ENCODE results near the gene LIPC.

Gene LIPC

GRCh38 chr15:58608711-58609110, 176.9 kb downstream of the LIPC start:
- DNase-seq (ENCODE audit: low spot score): no peak
- no peak for TF ChIP-seq CTCF (IDR thresholded peaks at IDR 0.05; ENCODE audit: borderline replicate concordance, control extremely low read depth, extremely low read depth, insufficient read depth, missing control alignments)
- in situ Hi-C loops (cut with MboI; ENCODE audit: low sequenced_read_pairs, unreplicated experiment): no loop called here

DNA sequence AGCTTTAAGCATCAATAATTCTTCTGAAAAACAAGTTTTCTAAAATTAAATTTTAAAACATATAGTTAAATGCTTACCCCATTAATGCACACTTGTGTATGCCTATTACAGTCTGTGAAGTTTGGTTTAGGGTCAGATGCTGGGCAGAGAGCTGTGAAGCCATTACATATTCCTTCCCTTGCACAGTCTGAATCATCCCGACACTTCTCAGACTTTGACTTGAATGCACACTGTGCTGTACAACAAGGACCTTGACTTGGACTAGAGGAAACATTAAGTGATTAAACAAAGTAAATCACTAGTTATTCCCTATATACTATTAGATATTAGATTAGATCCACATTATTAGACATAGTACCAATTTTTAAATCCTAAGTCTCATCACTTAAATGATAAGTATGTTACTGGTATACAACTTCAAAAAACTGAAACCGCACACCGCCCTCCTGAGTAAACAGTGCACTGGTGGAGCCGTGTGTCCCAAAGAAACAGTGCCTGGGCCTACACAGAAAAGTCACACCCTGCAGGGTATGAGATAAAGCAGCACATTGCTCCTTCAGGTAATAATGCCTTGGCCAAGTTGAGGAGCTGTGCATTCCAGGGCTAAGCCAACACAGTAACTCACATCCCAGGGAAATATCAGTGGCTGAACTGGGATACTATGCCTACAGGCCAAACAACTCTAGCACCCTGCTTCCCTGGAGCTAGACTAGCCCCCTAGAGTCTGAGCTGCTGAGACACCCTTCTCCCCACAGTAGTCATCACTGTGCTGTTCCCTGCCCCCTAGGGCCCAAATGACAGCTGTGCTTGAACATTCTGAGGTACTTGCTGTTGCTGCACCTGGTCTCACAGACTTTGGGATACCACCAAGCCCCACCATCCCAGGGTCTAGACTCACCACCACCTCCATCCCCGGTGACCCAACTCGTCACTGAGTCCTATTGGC, 180.2 kb downstream of the LIPC start:
- TF ChIP-seq CTCF (IDR thresholded peaks at IDR 0.05; ENCODE audit: borderline replicate concordance, control extremely low read depth, extremely low read depth, insufficient read depth, missing control alignments): no peak
- in situ Hi-C loops (cut with MboI; ENCODE audit: low sequenced_read_pairs, unreplicated experiment): no loop called here
- DNase-seq (ENCODE audit: low spot score): no peak

GRCh38 chr15:58616171-58616570, 184.4 kb downstream of the LIPC start:
- DNase-seq (ENCODE audit: low spot score): no peak
- in situ Hi-C loops (cut with MboI; ENCODE audit: low sequenced_read_pairs, unreplicated experiment): no loop called here
- TF ChIP-seq CTCF (IDR thresholded peaks at IDR 0.05; ENCODE audit: borderline replicate concordance, control extremely low read depth, extremely low read depth, insufficient read depth, missing control alignments): no peak

All from GM13976 (cell line).